ENCODE data around the gene TRIM54.
"Not testable (repeated sequence)": the region's sequence is repeated elsewhere in the genome, so short reads cannot be mapped to it uniquely, and the experiment has no call there.

Gene TRIM54

GRCh38 chr2:27324720-27325119, 42.5 kb downstream of the TRIM54 start:
- TF ChIP-seq ZFX (IDR thresholded peaks at IDR 0.05; ENCODE audit: borderline replicate concordance): no peak
- TF ChIP-seq, protein P1, sequence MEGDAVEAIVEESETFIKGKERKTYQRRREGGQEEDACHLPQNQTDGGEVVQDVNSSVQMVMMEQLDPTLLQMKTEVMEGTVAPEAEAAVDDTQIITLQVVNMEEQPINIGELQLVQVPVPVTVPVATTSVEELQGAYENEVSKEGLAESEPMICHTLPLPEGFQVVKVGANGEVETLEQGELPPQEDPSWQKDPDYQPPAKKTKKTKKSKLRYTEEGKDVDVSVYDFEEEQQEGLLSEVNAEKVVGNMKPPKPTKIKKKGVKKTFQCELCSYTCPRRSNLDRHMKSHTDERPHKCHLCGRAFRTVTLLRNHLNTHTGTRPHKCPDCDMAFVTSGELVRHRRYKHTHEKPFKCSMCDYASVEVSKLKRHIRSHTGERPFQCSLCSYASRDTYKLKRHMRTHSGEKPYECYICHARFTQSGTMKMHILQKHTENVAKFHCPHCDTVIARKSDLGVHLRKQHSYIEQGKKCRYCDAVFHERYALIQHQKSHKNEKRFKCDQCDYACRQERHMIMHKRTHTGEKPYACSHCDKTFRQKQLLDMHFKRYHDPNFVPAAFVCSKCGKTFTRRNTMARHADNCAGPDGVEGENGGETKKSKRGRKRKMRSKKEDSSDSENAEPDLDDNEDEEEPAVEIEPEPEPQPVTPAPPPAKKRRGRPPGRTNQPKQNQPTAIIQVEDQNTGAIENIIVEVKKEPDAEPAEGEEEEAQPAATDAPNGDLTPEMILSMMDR (IDR thresholded peaks at IDR 0.05): no peak
- peak overlapping the region; percentile 81; the same call in 1 of the 2 replicates for H3K27ac ChIP-seq

GRCh38 chr2:27335311-27335710, 53.1 kb downstream of the TRIM54 start:
- H3K27ac ChIP-seq: no peak overlapping the region
- TF ChIP-seq, protein P1 (IDR thresholded peaks at IDR 0.05): no peak
- no peak for TF ChIP-seq ZFX (IDR thresholded peaks at IDR 0.05; ENCODE audit: borderline replicate concordance)

- TF ChIP-seq, protein P1 (IDR thresholded peaks at IDR 0.05): no peak
- H3K27ac ChIP-seq: no peak overlapping the region
Measured at GRCh38 chr2:27336173-27336572, 53.9 kb downstream of the TRIM54 start.

- no peak overlapping the region for H3K27ac ChIP-seq
- TF ChIP-seq ZFX (IDR thresholded peaks at IDR 0.05; ENCODE audit: borderline replicate concordance): no peak
- TF ChIP-seq, protein P1 (IDR thresholded peaks at IDR 0.05): no peak
Measured at GRCh38 chr2:27347641-27348040, 65.4 kb downstream of the TRIM54 start.

GRCh38 chr2:27350106-27350693, 68.0 kb downstream of the TRIM54 start:
- no peak overlapping the region for H3K27ac ChIP-seq

DNA sequence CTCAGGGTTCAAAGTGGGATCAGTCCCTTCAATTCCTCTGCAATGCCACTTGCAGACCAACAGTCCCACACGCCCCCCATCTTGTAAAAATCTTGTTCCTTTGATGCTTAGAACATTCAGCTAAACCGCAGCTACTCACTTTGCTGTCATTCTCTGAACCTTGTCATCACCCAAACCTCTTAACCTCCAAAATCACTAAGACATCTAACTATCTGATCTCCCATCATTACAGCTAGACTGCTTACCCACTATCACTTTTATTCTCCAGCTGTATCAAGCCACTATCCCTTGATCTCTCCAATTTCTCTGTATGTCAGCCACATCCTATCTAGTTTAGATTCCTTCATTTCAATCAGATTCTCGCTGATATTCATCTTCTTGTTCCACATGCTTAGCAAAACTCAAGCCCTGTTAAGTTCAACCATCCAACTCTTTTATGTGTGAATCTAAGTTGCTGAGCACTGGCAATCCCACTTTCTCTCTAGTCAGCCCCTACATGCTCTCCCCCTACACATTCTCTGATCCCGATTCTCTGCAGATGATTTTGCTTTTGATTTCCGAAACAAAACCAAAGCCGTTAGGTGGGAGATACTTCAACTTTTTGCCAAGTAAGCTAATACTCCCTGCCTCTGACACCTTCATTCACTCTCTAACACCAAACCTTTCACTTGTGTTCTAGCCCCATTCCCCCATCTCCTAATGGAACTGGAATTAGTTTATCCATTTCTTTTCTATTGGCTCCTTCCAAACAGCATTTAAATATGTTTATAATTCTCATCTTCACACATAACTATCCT, 69.8 kb downstream of the TRIM54 start:
- TF ChIP-seq, protein P1 (IDR thresholded peaks at IDR 0.05): no peak
- TF ChIP-seq ZFX (IDR thresholded peaks at IDR 0.05; ENCODE audit: borderline replicate concordance): no peak
- H3K27ac ChIP-seq: no peak overlapping the region

More at GRCh38 chr2:27350106-27350693, 68.0 kb downstream of the TRIM54 start:
- no peak for TF ChIP-seq ZFX (IDR thresholded peaks at IDR 0.05; ENCODE audit: borderline replicate concordance)
- TF ChIP-seq, protein P1 (IDR thresholded peaks at IDR 0.05): no peak

- H3K27ac ChIP-seq: not testable (repeated sequence)
Measured at GRCh38 chr2:27353386-27353761, 71.1 kb downstream of the TRIM54 start.

Measured in 22Rv1 (cell line).